HCT116 (cell line): ENCODE results near the gene BPIFB6. TPM values are rescaled to one million over a fixed set of nuclear protein-coding genes. Genes with fewer than 3 reads are reported as not detected.

ENCODE experiments used
- ATAC-seq: fragments of 200-7000 bp; cut with Tn5 transposase; 2 replicates; pipeline ENCODE4 v1.9.1; 2020; ENCODE audit warnings: mild to moderate bottlenecking, moderate library complexity
- BruUV-seq: library from RNA; stranded (reverse); fragments of 400-500 nt; replicated peaks from 2 replicates; lab custom pipeline; 2021; lab: Mats Ljungman, UMichigan
- CTCF ChIA-PET: fragments of 300-600 bp; sonication (Branson Sonifier 250); formaldehyde crosslinking; loops from one replicate; lab custom pipeline; 2021; ENCODE audit warnings: antibody characterized with exemption; lab: Charles Lee
- POLR2A ChIA-PET: fragments of 300-600, 350-600 bp; sonication (Branson Sonifier 250); formaldehyde crosslinking; loops from one replicate; lab custom pipeline; 2021; ENCODE audit warnings: antibody characterized with exemption; lab: Charles Lee
- RAD21 ChIA-PET, 2 experiments: fragments of 300-600 bp; sonication (Branson Sonifier 250); formaldehyde crosslinking; loops; one replicate each; lab custom pipeline; 2023; ENCODE audit warnings: low total read pairs in 2 of 2; ENCODE audit not compliant: uncharacterized antibody in 2 of 2, unreplicated experiment in 2 of 2, low non-redundant PET in 1 of 2; lab: Charles Lee
- DNase-seq: peaks from one replicate; pipeline ENCODE4 v3.0.0-alpha.2; 2010; ENCODE audit warnings: low read depth, low spot score
- H2AFZ ChIP-seq: fragments of 200-600 bp; shearing (Covaris generic), sonication (generic); 2 replicates; pipeline ENCODE4 v1.6.1; 2017; ENCODE audit warnings: low read depth, mixed run types, mixed read lengths, antibody characterized with exemption, low read length; ENCODE audit not compliant: poor library complexity, severe bottlenecking
- H3K27ac ChIP-seq: 2 replicates; pipeline ENCODE4 v1.5.1; 2012; ENCODE audit warnings: low read depth, low read length
- H3K27me3 ChIP-seq: fragments of 200-600 bp; sonication (generic); 2 replicates; pipeline ENCODE4 v1.6.1; 2016; ENCODE audit warnings: mixed run types, low read length, mixed read lengths; ENCODE audit not compliant: insufficient read depth
- H3K36me3 ChIP-seq, 2 experiments: fragments of 200-500 bp in 1 of 2; fragments of 200-600 bp in 1 of 2; sonication (Bioruptor generic) in 1 of 2; sonication (generic) in 1 of 2; 2 replicates each; pipeline versions ENCODE4 v1.5.1 to v1.6.1; 2014 to 2016; ENCODE audit warnings: low read length in 2 of 2, inconsistent platforms in 1 of 2, mixed read lengths in 1 of 2, mixed run types in 1 of 2; ENCODE audit not compliant: insufficient read depth in 2 of 2, control insufficient read depth in 1 of 2
- H3K4me1 ChIP-seq, 2 experiments: fragments of 200-600 bp in 1 of 2; sonication (generic) in 1 of 2; 2 replicates each; pipeline versions ENCODE4 v1.5.1 to v1.6.1; 2012 to 2017; ENCODE audit warnings: low read length in 2 of 2, inconsistent platforms in 1 of 2, mild to moderate bottlenecking in 1 of 2, mixed read lengths in 1 of 2, mixed run types in 1 of 2, moderate library complexity in 1 of 2; ENCODE audit not compliant: insufficient read depth in 2 of 2, control insufficient read depth in 1 of 2
- H3K4me2 ChIP-seq: fragments of 200-600 bp; sonication (generic); 2 replicates; pipeline ENCODE4 v1.6.1; 2017; ENCODE audit warnings: mixed run types, low read length, mixed read lengths
- H3K4me3 ChIP-seq, 2 experiments: fragments of 200-600 bp in 1 of 2; sonication (generic) in 1 of 2; replicated peaks in 1 of 2; 2 replicates each; pipeline ENCODE4 v1.5.1; 2011 to 2016; ENCODE audit warnings: low read length in 2 of 2, control low read depth in 1 of 2, low read depth in 1 of 2, mild to moderate bottlenecking in 1 of 2, mixed read lengths in 1 of 2, mixed run types in 1 of 2
- H3K79me2 ChIP-seq: fragments of 200-600 bp; sonication (generic); 2 replicates; pipeline ENCODE4 v1.6.1; 2017; ENCODE audit warnings: mild to moderate bottlenecking, mixed run types, low read length, moderate library complexity, mixed read lengths; ENCODE audit not compliant: insufficient read depth
- H3K9ac ChIP-seq: fragments of 200-600 bp; sonication (generic); 2 replicates; pipeline ENCODE4 v1.6.1; 2016; ENCODE audit warnings: low read length, mixed read lengths
- H3K9me2 ChIP-seq: fragments of 200-600 bp; sonication (generic), shearing (Covaris generic); 2 replicates; pipeline ENCODE4 v1.6.1; 2017; ENCODE audit warnings: mixed run types, mild to moderate bottlenecking, moderate library complexity; ENCODE audit not compliant: insufficient read depth
- H3K9me3 ChIP-seq, 2 experiments: fragments of 200-500 bp in 1 of 2; fragments of 200-600 bp in 1 of 2; sonication (Bioruptor generic) in 1 of 2; sonication (generic) in 1 of 2; 2 replicates each; pipeline ENCODE4 v1.6.1; 2014 to 2017; ENCODE audit warnings: low read length in 2 of 2, mixed read lengths in 2 of 2, inconsistent platforms in 1 of 2, low read depth in 1 of 2, mild to moderate bottlenecking in 1 of 2, mixed run types in 1 of 2, moderate library complexity in 1 of 2; ENCODE audit not compliant: control insufficient read depth in 1 of 2, insufficient read depth in 1 of 2
- H4K20me1 ChIP-seq: fragments of 200-600 bp; sonication (generic), shearing (Covaris generic); 2 replicates; pipeline ENCODE4 v1.6.1; 2017; ENCODE audit warnings: mixed run types, mild to moderate bottlenecking, moderate library complexity; ENCODE audit not compliant: insufficient read depth
- CBX3 ChIP-seq: IDR thresholded peaks from 2 replicates; pipeline ENCODE4 v1.6.1; 2012; ENCODE audit warnings: low read depth
- ELF1 ChIP-seq: IDR thresholded peaks from 2 replicates; pipeline ENCODE4 v1.6.1; 2012; ENCODE audit warnings: low read depth, borderline replicate concordance
- EZH2 ChIP-seq: fragments of 200-600 bp; sonication (generic); IDR thresholded peaks from 2 replicates; pipeline ENCODE4 v1.6.1; 2017; ENCODE audit warnings: antibody characterized with exemption, mixed run types
- POLR2A ChIP-seq: IDR thresholded peaks from 2 replicates; pipeline ENCODE4 v1.7.0; 2011; ENCODE audit warnings: borderline replicate concordance; ENCODE audit not compliant: insufficient read depth, insufficient read length; ENCODE audit errors: extremely low read depth
- POLR2AphosphoS5 ChIP-seq: IDR thresholded peaks from 2 replicates; pipeline ENCODE4 v1.6.1; 2011; ENCODE audit warnings: mild to moderate bottlenecking, low read depth, low read length, moderate library complexity
- SRF ChIP-seq: IDR thresholded peaks from 2 replicates; pipeline ENCODE4 v1.6.1; 2012; ENCODE audit warnings: low read depth
- YY1 ChIP-seq: IDR thresholded peaks from 2 replicates; pipeline ENCODE4 v1.6.1; 2011; ENCODE audit warnings: low read length, low read depth, moderate library complexity, mild to moderate bottlenecking; ENCODE audit not compliant: insufficient replicate concordance; ENCODE audit errors: extremely low read depth
- ZFX ChIP-seq: fragments of 450-650 bp; IDR thresholded peaks from 2 replicates; pipeline ENCODE4 v1.6.1; 2017
- intact Hi-C: fragments of 100-400 bp; cut with micrococcal nuclease; formaldehyde crosslinking; loops from 2 replicates; pipeline ENCODE4 v1.10.0; 2022
- total RNA-seq: library from RNA; stranded (reverse); gene quantifications from one replicate; pipeline ENCODE4 v1.2.1, GENCODE V29; 2021; ENCODE audit not compliant: unreplicated experiment
- TF ChIP-seq, protein P1 (sequence below): IDR thresholded peaks from 2 replicates; pipeline ENCODE4 v1.6.1; 2012
- TF ChIP-seq, protein P2 (sequence below), 3 experiments: fragments of 200-600 bp in 1 of 3; sonication (generic) in 1 of 3; IDR thresholded peaks in 2 of 3; conservative IDR thresholded peaks in 1 of 3; 2 replicates each; pipeline ENCODE4 v1.5.1; 2012 to 2017; ENCODE audit warnings: low read depth in 2 of 3, low read length in 2 of 3, antibody characterized with exemption in 1 of 3, borderline replicate concordance in 1 of 3, control low read depth in 1 of 3, mild to moderate bottlenecking in 1 of 3, mixed read lengths in 1 of 3, mixed run types in 1 of 3, moderate library complexity in 1 of 3; ENCODE audit not compliant: insufficient read depth in 1 of 3

BPIFB6 gene
- total RNA-seq, 1 experiment from 2014 or later = not detected

DNA sequence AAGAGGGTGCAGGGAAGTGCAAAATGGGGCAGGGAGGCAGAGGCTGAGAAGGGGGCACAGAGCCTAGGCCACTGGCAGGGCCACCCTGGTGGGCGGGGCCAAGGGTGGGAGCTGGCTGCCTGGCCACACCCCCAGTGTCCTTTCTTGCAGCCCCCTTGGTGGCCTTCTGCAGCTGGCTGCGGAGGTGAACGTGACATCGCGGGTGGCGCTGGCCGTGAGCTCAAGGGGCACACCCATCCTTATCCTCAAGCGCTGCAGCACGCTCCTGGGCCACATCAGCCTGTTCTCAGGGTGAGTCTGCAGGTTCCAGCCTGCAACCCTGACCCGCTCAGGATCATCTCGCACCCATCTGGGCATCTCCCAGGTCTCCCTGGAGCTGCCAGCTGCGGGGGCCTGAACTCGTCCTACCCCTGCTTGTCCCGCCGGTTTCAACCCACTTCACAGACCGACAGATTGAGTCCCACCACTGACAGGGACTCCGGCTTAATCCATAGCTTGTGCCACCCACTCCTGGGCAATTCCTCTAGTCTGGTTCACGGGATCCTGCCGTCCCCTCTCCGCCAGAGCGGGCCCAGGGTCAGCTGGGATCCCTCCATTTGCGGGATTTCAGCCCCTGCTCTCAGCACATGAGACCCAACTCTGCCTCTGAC is 28.4 kb downstream of the BPIFB6 start:
- CTCF ChIA-PET = no interaction called here
- H3K9me3 ChIP-seq = no peaks in the 10 kb centered on the region
- no peak overlapping the region for H2AFZ ChIP-seq
- no peaks in the 10 kb centered on the region for H3K4me1 ChIP-seq
- H3K79me2 ChIP-seq = no peaks in the 10 kb centered on the region
- H4K20me1 ChIP-seq = no peaks in the 10 kb centered on the region
- no peak for TF ChIP-seq EZH2
- TF ChIP-seq, protein P1, sequence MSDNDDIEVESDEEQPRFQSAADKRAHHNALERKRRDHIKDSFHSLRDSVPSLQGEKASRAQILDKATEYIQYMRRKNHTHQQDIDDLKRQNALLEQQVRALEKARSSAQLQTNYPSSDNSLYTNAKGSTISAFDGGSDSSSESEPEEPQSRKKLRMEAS = no peak
- no peak for TF ChIP-seq POLR2A
- no peak for TF ChIP-seq POLR2AphosphoS5
- TF ChIP-seq, protein P2, sequence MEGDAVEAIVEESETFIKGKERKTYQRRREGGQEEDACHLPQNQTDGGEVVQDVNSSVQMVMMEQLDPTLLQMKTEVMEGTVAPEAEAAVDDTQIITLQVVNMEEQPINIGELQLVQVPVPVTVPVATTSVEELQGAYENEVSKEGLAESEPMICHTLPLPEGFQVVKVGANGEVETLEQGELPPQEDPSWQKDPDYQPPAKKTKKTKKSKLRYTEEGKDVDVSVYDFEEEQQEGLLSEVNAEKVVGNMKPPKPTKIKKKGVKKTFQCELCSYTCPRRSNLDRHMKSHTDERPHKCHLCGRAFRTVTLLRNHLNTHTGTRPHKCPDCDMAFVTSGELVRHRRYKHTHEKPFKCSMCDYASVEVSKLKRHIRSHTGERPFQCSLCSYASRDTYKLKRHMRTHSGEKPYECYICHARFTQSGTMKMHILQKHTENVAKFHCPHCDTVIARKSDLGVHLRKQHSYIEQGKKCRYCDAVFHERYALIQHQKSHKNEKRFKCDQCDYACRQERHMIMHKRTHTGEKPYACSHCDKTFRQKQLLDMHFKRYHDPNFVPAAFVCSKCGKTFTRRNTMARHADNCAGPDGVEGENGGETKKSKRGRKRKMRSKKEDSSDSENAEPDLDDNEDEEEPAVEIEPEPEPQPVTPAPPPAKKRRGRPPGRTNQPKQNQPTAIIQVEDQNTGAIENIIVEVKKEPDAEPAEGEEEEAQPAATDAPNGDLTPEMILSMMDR (IDR thresholded peaks at IDR 0.05 in 2 of 3, conservative IDR thresholded peaks at IDR 0.05 in 1 of 3; ENCODE audit: borderline replicate concordance in 1 of 3, insufficient read depth in 1 of 3, low read depth in 2 of 3, low read length in 2 of 3) = no peak
- no peak for TF ChIP-seq SRF
- no peak for TF ChIP-seq ELF1
- H3K36me3 ChIP-seq = no peaks in the 10 kb centered on the region
- no peak for ATAC-seq
- no peak overlapping the region for H3K4me2 ChIP-seq
- H3K4me3 ChIP-seq = no peak overlapping the region
- no peak for DNase-seq
- RAD21 ChIA-PET = no interaction called here
- H3K27me3 ChIP-seq = no peaks in the 10 kb centered on the region
- no peaks in the 10 kb centered on the region for H3K9me2 ChIP-seq
- BruUV-seq = no TSS peak
- POLR2A ChIA-PET = no interaction called here
- H3K27ac ChIP-seq = no peak overlapping the region
- intact Hi-C loops = no loop called here
- no peak overlapping the region for H3K9ac ChIP-seq

DNA sequence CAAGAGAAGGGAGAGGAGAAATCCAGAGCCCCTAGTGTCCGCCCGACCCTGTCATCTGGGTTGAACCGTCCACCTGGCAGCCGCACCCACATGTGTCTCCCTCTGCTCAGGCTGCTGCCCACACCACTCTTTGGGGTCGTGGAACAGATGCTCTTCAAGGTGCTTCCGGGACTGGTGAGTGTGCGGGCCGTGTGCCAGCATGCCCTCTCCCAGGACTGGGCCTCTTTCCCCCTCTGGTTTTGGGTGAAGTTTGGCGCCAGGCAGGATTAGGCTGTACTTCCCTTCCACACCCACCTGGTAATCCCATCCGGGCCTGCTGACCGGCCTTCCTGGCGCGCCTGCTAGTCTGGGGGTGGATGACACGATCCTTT is 30.2 kb downstream of the BPIFB6 start:
- Histone ChIP-seq H3K27ac (no peak overlapping the region), H3K36me3 (no peaks in the 10 kb centered on the region), H2AFZ (no peak overlapping the region), H3K4me3 (no peak overlapping the region), H3K9ac (no peak overlapping the region), H3K9me3 (no peaks in the 10 kb centered on the region), H3K27me3 (no peaks in the 10 kb centered on the region), H4K20me1 (no peaks in the 10 kb centered on the region)
- ChIA-PET CTCF (no interaction called here), POLR2A (no interaction called here)
- DNase-seq = no peak
- no peak for ATAC-seq
- intact Hi-C loops = no loop called here
- BruUV-seq = no TSS peak
- TF ChIP-seq, protein P1 = no peak
- TF ChIP-seq CBX3 (no peak), POLR2AphosphoS5 (no peak), YY1 (no peak), ZFX (no peak)
- TF ChIP-seq, all 23 proteins: peak for 0
- no peak overlapping the region for H3K4me2 ChIP-seq
- RAD21 ChIA-PET = no interaction called here
- no peaks in the 10 kb centered on the region for H3K9me2 ChIP-seq
- H3K79me2 ChIP-seq = no peaks in the 10 kb centered on the region
- no peaks in the 10 kb centered on the region for H3K4me1 ChIP-seq
